RPMI7951 (cell line): ENCODE measurements around the gene ARHGAP30. TPM values are rescaled to one million over a fixed set of nuclear protein-coding genes. Genes with fewer than 3 reads are reported as not detected.
"Not testable (repeated sequence)": the region's sequence is repeated elsewhere in the genome, so short reads cannot be mapped to it uniquely, and the experiment has no call there.

ENCODE experiments used
- DNase-seq: peaks from one replicate; pipeline ENCODE4 v3.0.0-alpha.2; 2012; ENCODE audit warnings: low read depth
- total RNA-seq: library from RNA; depleted of rRNA; stranded (reverse); fragments of >200 nt; shearing (Covaris generic); gene quantifications from 2 replicates; pipeline ENCODE4 v1.2.3, GENCODE V29; 2014

The ARHGAP30 gene
- total RNA-seq, 1 experiment from 2014 or later = not detected

- DNase-seq = no peak
Observed at GRCh38 chr1:161070761-161071160, 1.1 kb upstream of the ARHGAP30 start.

GRCh38 chr1:161069241-161069640, 450 bp downstream of the ARHGAP30 start:
- DNase-seq = no peak

- DNase-seq = no peak
Observed at GRCh38 chr1:161068306-161069234, 1.1 kb downstream of the ARHGAP30 start.

- DNase-seq = no peak
Observed at GRCh38 chr1:161066694-161067093, 3.0 kb downstream of the ARHGAP30 start.

GRCh38 chr1:161065681-161066080, 4.0 kb downstream of the ARHGAP30 start:
- DNase-seq = not testable (repeated sequence)

GRCh38 chr1:161063936-161064335, 5.8 kb downstream of the ARHGAP30 start:
- DNase-seq = not testable (repeated sequence)

GRCh38 chr1:161061419-161061818, 8.3 kb downstream of the ARHGAP30 start:
- no peak for DNase-seq

GRCh38 chr1:161059293-161059692, 10.4 kb downstream of the ARHGAP30 start:
- no peak for DNase-seq

GRCh38 chr1:161054805-161055204, 14.9 kb downstream of the ARHGAP30 start:
- DNase-seq = no peak

GRCh38 chr1:161054232-161054631, 15.5 kb downstream of the ARHGAP30 start:
- no peak for DNase-seq

- no peak for DNase-seq
Observed at GRCh38 chr1:161052899-161053298, 16.8 kb downstream of the ARHGAP30 start.

GRCh38 chr1:161051219-161051618, 18.5 kb downstream of the ARHGAP30 start:
- no peak for DNase-seq

- no peak for DNase-seq
Observed at GRCh38 chr1:161048949-161049722, 20.6 kb downstream of the ARHGAP30 start.

GRCh38 chr1:161047436-161048420, 22.0 kb downstream of the ARHGAP30 start:
- no peak for DNase-seq

- DNase-seq = no peak
Observed at GRCh38 chr1:161046605-161047228, 23.0 kb downstream of the ARHGAP30 start.

- DNase-seq = peak; percentile 93
Observed at GRCh38 chr1:161045736-161046604, 23.7 kb downstream of the ARHGAP30 start, which contains the start of gene USF1. USF1 (minus strand) TSS chr1:161045977; CDS start chr1:161043275, 2,702 bp downstream.

GRCh38 chr1:161044908-161045735, 24.6 kb downstream of the ARHGAP30 start:
- DNase-seq = peak; percentile 79

- no peak for DNase-seq
Observed at GRCh38 chr1:161044535-161044907, 25.2 kb downstream of the ARHGAP30 start.

GRCh38 chr1:161039546-161039945, 30.1 kb downstream of the ARHGAP30 start:
- no peak for DNase-seq
